Hepatocyte (in vitro differentiated cells): ENCODE measurements around the gene IL27RA.

Experiments used
- EZH2 ChIP-seq: fragments of 200-600 bp; sonication (generic); IDR thresholded peaks from 2 replicates; pipeline ENCODE4 v1.6.1; 2016; ENCODE audit warnings: antibody characterized with exemption, mild to moderate bottlenecking, borderline replicate concordance
- TF ChIP-seq, protein P1 (sequence below): fragments of 200-600 bp; sonication (generic); IDR thresholded peaks from 2 replicates; pipeline ENCODE4 v1.5.1; 2016; ENCODE audit warnings: antibody characterized with exemption, mild to moderate bottlenecking; ENCODE audit not compliant: poor library complexity

DNA sequence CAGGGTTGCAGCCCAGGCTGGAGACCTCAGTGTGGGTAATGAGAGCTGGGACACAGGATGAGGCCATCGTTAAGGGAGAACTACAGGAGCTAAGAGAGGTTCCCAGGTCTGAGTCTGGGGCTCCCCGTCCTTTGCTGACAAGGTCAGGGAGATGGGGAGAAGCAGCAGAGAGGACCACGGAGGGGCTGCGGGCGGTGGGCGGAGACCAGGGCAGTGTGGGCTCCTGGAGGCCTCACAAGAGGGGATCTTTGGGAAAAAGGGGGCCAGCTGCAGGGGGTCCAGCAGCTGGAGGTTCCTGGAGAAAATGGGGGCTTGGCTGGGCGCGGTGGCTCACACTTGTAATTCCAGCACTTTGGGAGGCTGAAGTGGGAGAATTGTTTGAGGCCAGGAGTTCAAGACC lies 41.5 kb upstream of the IL27RA start:
- TF ChIP-seq EZH2: no peak
- TF ChIP-seq, protein P1, sequence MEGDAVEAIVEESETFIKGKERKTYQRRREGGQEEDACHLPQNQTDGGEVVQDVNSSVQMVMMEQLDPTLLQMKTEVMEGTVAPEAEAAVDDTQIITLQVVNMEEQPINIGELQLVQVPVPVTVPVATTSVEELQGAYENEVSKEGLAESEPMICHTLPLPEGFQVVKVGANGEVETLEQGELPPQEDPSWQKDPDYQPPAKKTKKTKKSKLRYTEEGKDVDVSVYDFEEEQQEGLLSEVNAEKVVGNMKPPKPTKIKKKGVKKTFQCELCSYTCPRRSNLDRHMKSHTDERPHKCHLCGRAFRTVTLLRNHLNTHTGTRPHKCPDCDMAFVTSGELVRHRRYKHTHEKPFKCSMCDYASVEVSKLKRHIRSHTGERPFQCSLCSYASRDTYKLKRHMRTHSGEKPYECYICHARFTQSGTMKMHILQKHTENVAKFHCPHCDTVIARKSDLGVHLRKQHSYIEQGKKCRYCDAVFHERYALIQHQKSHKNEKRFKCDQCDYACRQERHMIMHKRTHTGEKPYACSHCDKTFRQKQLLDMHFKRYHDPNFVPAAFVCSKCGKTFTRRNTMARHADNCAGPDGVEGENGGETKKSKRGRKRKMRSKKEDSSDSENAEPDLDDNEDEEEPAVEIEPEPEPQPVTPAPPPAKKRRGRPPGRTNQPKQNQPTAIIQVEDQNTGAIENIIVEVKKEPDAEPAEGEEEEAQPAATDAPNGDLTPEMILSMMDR: no peak
